Naive B cell (primary cell): ENCODE results near the gene NOX5. TPM values are rescaled to one million over a fixed set of nuclear protein-coding genes. Genes with fewer than 3 reads are reported as not detected.

ENCODE experiments used
- ATAC-seq, 2 donors: fragments of 150-1000 bp; cut with Tn5 transposase; 2 replicates each; pipeline ENCODE4 v1.10.0; 2021; ENCODE audit warnings: low read depth in 2 of 2, mild to moderate bottlenecking in 2 of 2, moderate library complexity in 2 of 2
- DNase-seq: peaks from one replicate; pipeline ENCODE4 v3.0.0; 2022
- H3K27ac Mint-ChIP-seq, 6 donors: one replicate each; pipeline ENCODE4 v1.8.0; 2020 to 2022; ENCODE audit warnings: mild to moderate bottlenecking in 6 of 6, mixed read lengths in 6 of 6, moderate library complexity in 5 of 6, inconsistent platforms in 2 of 6
- H3K27me3 Mint-ChIP-seq, 3 donors: one replicate each; pipeline ENCODE4 v1.8.0; 2021 to 2022; ENCODE audit warnings: mixed read lengths in 3 of 3, mild to moderate bottlenecking in 1 of 3
- H3K36me3 Mint-ChIP-seq, 2 donors: one replicate each; pipeline ENCODE4 v1.8.0; 2020 to 2022; ENCODE audit warnings: mixed read lengths in 2 of 2, inconsistent platforms in 1 of 2, mild to moderate bottlenecking in 1 of 2
- H3K4me1 Mint-ChIP-seq, 3 donors: one replicate each; pipeline ENCODE4 v1.8.0; 2020 to 2022; ENCODE audit warnings: mixed read lengths in 3 of 3, inconsistent platforms in 1 of 3, mild to moderate bottlenecking in 1 of 3, moderate library complexity in 1 of 3
- H3K4me3 Mint-ChIP-seq, 8 donors: one replicate each; pipeline ENCODE4 v1.8.0; 2020 to 2022; ENCODE audit warnings: mild to moderate bottlenecking in 8 of 8, mixed read lengths in 8 of 8, moderate library complexity in 8 of 8, inconsistent platforms in 2 of 8
- H3K9me3 Mint-ChIP-seq, 7 donors: one replicate each; pipeline ENCODE4 v1.8.0; 2020 to 2022; ENCODE audit warnings: mixed read lengths in 7 of 7, mild to moderate bottlenecking in 5 of 7, inconsistent platforms in 2 of 7, moderate library complexity in 1 of 7
- polyA plus RNA-seq, 6 donors: library from polyadenylated mRNA; unstranded; fragments of 300-500 nt; fragmentation: Illumina TruSeq; gene quantifications; one replicate each; pipeline ENCODE4 v1.2.3, GENCODE V29; 2021; ENCODE audit warnings: low read depth in 6 of 6

Gene NOX5
- polyA plus RNA-seq, 6 donors from 2014 or later = not detected

DNA sequence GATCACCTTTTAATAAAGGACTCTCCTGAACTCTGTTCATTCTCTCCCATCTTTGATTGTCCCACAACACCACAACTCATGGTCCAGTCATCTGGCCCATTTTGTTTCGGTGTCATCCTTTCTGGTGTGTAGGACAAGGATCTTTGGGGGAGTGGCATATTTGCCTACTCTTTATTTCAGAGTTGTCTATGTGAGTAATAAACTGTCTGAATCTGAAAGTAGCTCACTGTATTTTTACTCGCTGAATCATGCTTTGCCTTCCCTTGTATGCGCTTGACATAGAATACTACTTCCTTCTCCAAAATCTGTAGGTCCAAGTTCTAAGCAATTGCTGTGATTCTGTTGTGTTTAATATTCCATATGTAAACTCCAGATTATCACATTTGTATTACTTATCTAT, 29.9 kb upstream of the NOX5 start:
- Mint-ChIP-seq H3K4me1 (no peaks in the 10 kb centered on the region), H3K4me3 (no peak overlapping the region), H3K9me3 (peaks cover 0 to 2% (median 0%) of the 10 kb centered on the region in 7 donors), H3K27me3 (peaks cover 17 to 32% (median 18%) of the 10 kb centered on the region in 3 donors), H3K27ac (no peak overlapping the region), H3K36me3 (no peaks in the 10 kb centered on the region)
- no peak for ATAC-seq
- no peak for DNase-seq

- DNase-seq = no peak
- Mint-ChIP-seq H3K27ac (no peak overlapping the region), H3K4me1 (no peaks in the 10 kb centered on the region), H3K27me3 (peaks cover 17 to 27% (median 18%) of the 10 kb centered on the region in 3 donors), H3K9me3 (peaks cover 0 to 2% (median 0%) of the 10 kb centered on the region in 7 donors), H3K36me3 (no peaks in the 10 kb centered on the region), H3K4me3 (no peak overlapping the region)
- no peak for ATAC-seq
These were observed 29.1 kb upstream of the NOX5 start for GRCh38 chr15:68985361-68985891.

DNA sequence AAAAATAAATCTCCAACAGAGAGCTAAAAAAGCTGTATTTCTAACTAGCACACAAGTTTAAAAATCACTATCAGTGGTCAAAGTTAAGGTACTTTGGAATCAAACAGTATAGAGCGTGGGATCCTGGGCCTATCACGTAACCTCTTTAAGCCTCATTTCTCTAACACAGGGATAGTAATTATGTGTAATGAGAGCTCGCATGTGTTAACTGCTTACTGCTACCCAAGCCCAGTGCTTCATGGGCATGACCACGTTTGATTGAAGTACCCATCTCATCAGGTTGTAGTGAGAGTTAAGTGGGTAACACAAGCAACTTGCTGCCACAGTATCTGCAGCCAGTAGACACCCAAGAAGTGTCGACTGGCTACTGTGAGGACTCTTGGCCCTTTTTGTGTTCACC, 28.2 kb upstream of the NOX5 start:
- H3K4me1 Mint-ChIP-seq = no peaks in the 10 kb centered on the region

DNA sequence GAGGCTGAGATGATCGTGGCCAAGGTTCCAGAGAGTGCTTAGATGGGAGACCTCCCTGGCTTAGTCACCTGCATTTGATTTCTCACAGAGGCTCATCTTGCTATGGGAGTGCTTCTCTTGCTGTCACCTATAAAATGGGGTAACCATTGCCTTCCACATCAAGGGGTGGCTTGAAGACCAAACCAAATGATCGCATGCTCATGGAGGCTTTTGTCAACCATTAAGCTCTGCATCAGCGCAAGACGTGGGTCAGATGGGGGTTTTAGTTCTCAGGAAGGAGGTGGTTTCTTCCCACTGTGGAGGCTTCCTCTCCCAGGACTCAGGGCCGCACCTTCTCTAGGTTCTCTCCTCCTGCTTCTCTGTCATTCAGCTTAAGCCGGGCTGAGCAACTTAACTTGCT, 27.4 kb upstream of the NOX5 start:
- Mint-ChIP-seq H3K27me3 (peaks cover 4 to 20% (median 9%) of the 10 kb centered on the region in 3 donors), H3K27ac (no peak overlapping the region), H3K9me3 (peaks cover 0 to 2% (median 0%) of the 10 kb centered on the region in 7 donors), H3K36me3 (no peaks in the 10 kb centered on the region), H3K4me1 (no peaks in the 10 kb centered on the region), H3K4me3 (no peak overlapping the region)
- no peak for ATAC-seq
- no peak for DNase-seq

More for the DNA sequence above, 28.2 kb upstream of the NOX5 start:
- Mint-ChIP-seq H3K27ac (no peak overlapping the region), H3K36me3 (no peaks in the 10 kb centered on the region), H3K9me3 (peaks cover 0 to 2% (median 0%) of the 10 kb centered on the region in 7 donors), H3K4me3 (no peak overlapping the region), H3K27me3 (peaks cover 12 to 28% (median 17%) of the 10 kb centered on the region in 3 donors)
- ATAC-seq = no peak
- no peak for DNase-seq

GRCh38 chr15:68987676-68988075, 26.8 kb upstream of the NOX5 start:
- no peak for ATAC-seq
- H3K4me3 Mint-ChIP-seq = no peak overlapping the region
- H3K27ac Mint-ChIP-seq = no peak overlapping the region
- no peaks in the 10 kb centered on the region for H3K4me1 Mint-ChIP-seq
- H3K36me3 Mint-ChIP-seq = no peaks in the 10 kb centered on the region
- no peak for DNase-seq
- peaks cover 0 to 2% (median 0%) of the 10 kb centered on the region in 7 donors for H3K9me3 Mint-ChIP-seq
- peaks cover 4 to 19% (median 7%) of the 10 kb centered on the region in 3 donors for H3K27me3 Mint-ChIP-seq

- Mint-ChIP-seq H3K27ac (no peak overlapping the region), H3K4me3 (no peak overlapping the region), H3K27me3 (peaks cover 0 to 19% (median 4%) of the 10 kb centered on the region in 3 donors), H3K36me3 (no peaks in the 10 kb centered on the region), H3K4me1 (no peaks in the 10 kb centered on the region), H3K9me3 (peaks cover 0 to 2% (median 0%) of the 10 kb centered on the region in 7 donors)
- ATAC-seq (no peak), DNase-seq (no peak)
These were observed 24.8 kb upstream of the NOX5 start for GRCh38 chr15:68989541-68990230.

DNA sequence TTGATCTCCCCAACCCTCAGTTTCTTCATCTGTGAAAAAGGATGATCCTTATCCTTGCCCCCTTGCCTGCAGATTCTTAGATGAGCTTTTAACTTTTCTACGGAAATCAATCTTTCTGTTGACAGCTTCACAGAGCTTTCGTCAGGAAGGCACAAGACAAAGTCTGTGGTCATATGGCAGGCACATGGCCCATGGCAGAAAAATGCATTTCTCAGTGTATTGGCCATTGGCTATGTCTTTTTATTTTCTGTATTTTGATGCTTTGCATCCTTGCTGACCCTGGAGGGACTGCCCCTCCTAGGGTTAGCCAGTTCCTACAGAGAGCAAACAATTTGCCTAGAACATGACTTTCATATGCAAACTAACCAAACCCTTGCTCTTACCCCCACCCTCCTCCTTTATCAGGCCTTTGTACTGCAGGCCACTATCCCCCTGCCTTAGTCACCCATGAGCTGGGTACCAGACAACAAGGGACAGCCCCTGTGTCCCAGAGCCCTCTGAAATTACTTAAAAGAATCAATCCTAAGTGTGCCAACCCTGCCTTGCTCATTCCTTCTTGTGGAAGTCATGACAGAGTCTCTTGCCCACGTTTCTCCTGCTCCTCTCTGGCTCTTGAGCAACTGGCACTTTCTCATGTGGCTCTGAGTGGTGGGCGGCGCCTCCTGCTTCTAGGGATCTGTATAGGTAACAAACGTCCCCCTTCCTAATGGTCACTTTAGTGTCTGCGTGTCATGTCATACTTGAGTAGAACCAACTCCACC, 24.1 kb upstream of the NOX5 start:
- H3K9me3 Mint-ChIP-seq = peaks cover 0 to 2% (median 0%) of the 10 kb centered on the region in 7 donors
- H3K27me3 Mint-ChIP-seq = peaks cover 0 to 19% (median 4%) of the 10 kb centered on the region in 3 donors
- DNase-seq (no peak), ATAC-seq (no peak)
- H3K36me3 Mint-ChIP-seq = no peaks in the 10 kb centered on the region
- no peaks in the 10 kb centered on the region for H3K4me1 Mint-ChIP-seq
- H3K27ac Mint-ChIP-seq = no peak overlapping the region
- H3K4me3 Mint-ChIP-seq = no peak overlapping the region

DNA sequence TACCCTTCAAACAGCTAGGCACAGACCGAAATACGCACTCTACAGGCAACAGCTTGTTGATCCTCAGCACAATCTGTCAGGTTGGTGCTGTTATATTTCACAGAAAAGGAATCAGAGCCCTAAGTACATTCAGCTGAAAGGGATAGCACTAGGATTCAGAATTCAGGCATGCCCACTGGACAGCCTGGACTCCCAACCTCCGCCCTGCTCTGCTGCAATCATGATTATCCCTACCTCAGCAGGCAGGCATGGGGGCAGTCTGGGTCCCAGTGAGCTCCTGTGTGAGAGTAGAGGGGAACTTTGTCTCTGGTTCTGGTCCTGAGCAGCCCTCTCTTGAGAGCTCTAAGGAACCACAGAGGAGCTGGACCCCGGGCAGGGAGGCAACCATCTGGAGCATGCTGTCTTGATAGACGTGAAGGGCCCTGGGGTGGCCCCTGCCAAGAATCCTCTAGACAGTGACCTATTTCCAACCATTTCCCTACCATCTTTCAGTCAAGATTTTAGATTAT, 23.4 kb upstream of the NOX5 start:
- no peak for ATAC-seq
- H3K27ac Mint-ChIP-seq = no peak overlapping the region

GRCh38 chr15:68991723-68992122, 22.8 kb upstream of the NOX5 start:
- H3K9me3 Mint-ChIP-seq = peaks cover 0 to 2% (median 0%) of the 10 kb centered on the region in 7 donors
- H3K4me1 Mint-ChIP-seq = no peaks in the 10 kb centered on the region
- H3K36me3 Mint-ChIP-seq = no peaks in the 10 kb centered on the region
- no peak overlapping the region for H3K4me3 Mint-ChIP-seq
- H3K27ac Mint-ChIP-seq = no peak overlapping the region
- DNase-seq (no peak), ATAC-seq (no peak)
- peaks cover 0 to 19% (median 4%) of the 10 kb centered on the region in 3 donors for H3K27me3 Mint-ChIP-seq

More for the DNA sequence above, 23.4 kb upstream of the NOX5 start:
- peaks cover 0 to 2% (median 0%) of the 10 kb centered on the region in 7 donors for H3K9me3 Mint-ChIP-seq
- peaks cover 0 to 19% (median 4%) of the 10 kb centered on the region in 3 donors for H3K27me3 Mint-ChIP-seq
- H3K4me1 Mint-ChIP-seq = no peaks in the 10 kb centered on the region
- DNase-seq = no peak
- no peaks in the 10 kb centered on the region for H3K36me3 Mint-ChIP-seq
- no peak overlapping the region for H3K4me3 Mint-ChIP-seq

- Mint-ChIP-seq H3K27me3 (peaks cover 4 to 19% (median 6%) of the 10 kb centered on the region in 3 donors), H3K36me3 (no peaks in the 10 kb centered on the region), H3K9me3 (peaks cover 0 to 2% (median 0%) of the 10 kb centered on the region in 7 donors), H3K4me3 (no peak overlapping the region), H3K27ac (no peak overlapping the region), H3K4me1 (no peaks in the 10 kb centered on the region)
- ATAC-seq (no peak), DNase-seq (no peak)
These were observed 21.8 kb upstream of the NOX5 start for GRCh38 chr15:68992696-68993095.

GRCh38 chr15:68993276-68993675, 21.2 kb upstream of the NOX5 start:
- Mint-ChIP-seq H3K4me1 (no peaks in the 10 kb centered on the region), H3K4me3 (no peak overlapping the region), H3K27ac (no peak overlapping the region), H3K9me3 (peaks cover 0 to 2% (median 0%) of the 10 kb centered on the region in 7 donors), H3K27me3 (peaks cover 2 to 14% (median 6%) of the 10 kb centered on the region in 3 donors), H3K36me3 (no peaks in the 10 kb centered on the region)
- ATAC-seq = no peak
- DNase-seq = no peak

GRCh38 chr15:68994149-68994548, 20.3 kb upstream of the NOX5 start:
- no peak for ATAC-seq
- H3K4me1 Mint-ChIP-seq = no peaks in the 10 kb centered on the region
- no peaks in the 10 kb centered on the region for H3K9me3 Mint-ChIP-seq
- no peaks in the 10 kb centered on the region for H3K36me3 Mint-ChIP-seq
- no peak overlapping the region for H3K4me3 Mint-ChIP-seq
- no peak overlapping the region for H3K27ac Mint-ChIP-seq
- no peak for DNase-seq
- peaks cover 4 to 11% (median 10%) of the 10 kb centered on the region in 3 donors for H3K27me3 Mint-ChIP-seq

- Mint-ChIP-seq H3K4me1 (no peaks in the 10 kb centered on the region), H3K36me3 (no peaks in the 10 kb centered on the region)
These were observed 19.3 kb upstream of the NOX5 start for GRCh38 chr15:68994981-68995761.

More at GRCh38 chr15:68994981-68995761, 19.3 kb upstream of the NOX5 start:
- no peaks in the 10 kb centered on the region for H3K9me3 Mint-ChIP-seq
- no peak for ATAC-seq
- no peak overlapping the region for H3K27ac Mint-ChIP-seq
- DNase-seq = no peak
- peaks cover 6 to 15% (median 13%) of the 10 kb centered on the region in 3 donors for H3K27me3 Mint-ChIP-seq
- H3K4me3 Mint-ChIP-seq = no peak overlapping the region
